T-helper 2 cell treated with Interferon-gamma antibody and Interleukin-4, amounts not matched to agents 100 ng/mL and 5 ng/mL, for 36 hours (primary cell): ENCODE measurements around the gene LACTB. TPM values are rescaled to one million over a fixed set of nuclear protein-coding genes. Genes with fewer than 3 reads are reported as not detected.

Source experiments
- intact Hi-C: fragments of 100-400 bp; cut with micrococcal nuclease; formaldehyde crosslinking; loops from one replicate; pipeline ENCODE4 v1.15.1; 2023
- total RNA-seq: library from RNA; stranded (reverse); gene quantifications from 2 replicates; pipeline ENCODE4 v1.2.3, GENCODE V29; 2022

The LACTB gene
- total RNA-seq, 1 donor from 2014 or later, result 11.2 TPM

DNA sequence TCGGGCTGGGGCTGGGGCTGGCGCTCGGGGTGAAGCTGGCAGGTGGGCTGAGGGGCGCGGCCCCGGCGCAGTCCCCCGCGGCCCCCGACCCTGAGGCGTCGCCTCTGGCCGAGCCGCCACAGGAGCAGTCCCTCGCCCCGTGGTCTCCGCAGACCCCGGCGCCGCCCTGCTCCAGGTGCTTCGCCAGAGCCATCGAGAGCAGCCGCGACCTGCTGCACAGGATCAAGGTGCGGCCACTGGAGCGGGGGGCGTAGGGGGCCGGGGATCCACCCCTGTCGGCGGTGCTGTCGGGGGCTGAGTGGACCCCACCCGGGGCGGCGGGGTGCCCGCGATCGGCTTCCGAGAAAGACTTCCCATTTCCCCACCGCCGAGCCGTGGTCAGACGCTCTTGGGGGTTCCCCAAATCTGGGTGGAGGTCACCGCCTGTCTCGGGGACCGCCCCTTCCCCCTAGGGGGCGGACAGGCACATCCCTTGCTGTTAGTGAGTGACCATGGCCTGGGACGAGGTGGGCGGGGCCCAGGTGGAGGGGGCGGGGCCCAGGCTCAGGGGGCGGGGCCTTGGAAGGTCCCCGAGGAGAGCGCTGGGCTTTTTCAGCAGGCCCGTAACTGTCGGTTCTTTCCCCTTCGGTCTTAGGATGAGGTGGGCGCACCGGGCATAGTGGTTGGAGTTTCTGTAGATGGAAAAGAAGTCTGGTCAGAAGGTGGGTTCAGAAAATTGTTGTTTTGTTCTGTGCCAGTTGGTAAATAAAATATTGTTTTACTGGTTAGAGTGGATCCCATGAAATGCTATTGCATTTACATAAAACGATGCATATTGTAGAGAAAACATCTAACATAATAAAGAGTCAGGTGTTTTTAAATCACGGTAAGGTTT lies 578 bp downstream of the LACTB start:
- intact Hi-C loops, result loop anchor here (1.0 to 2.0 kb wide), 2 partner anchors 35 to 67 kb away; partner anchors contain the start of genes RAB8B and RPS27L

DNA sequence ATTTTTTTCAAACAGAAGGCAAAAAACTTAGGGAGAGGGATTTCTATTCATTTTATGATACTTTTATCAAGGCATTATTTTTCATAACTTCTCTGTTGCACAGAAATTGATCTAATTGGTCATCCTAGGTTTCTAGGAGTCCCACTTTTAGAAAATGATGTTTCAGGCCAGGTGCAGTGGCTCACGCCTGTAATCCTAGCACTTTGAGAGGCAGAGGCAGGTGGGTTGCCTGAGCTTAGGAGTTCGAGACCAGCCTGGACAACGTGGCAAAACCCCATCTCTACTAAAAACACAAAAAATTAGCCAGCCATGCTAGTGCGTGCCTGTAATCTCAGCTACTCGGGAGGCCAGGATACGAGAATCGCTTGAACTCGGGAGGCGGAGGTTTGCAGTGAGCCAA lies 2.8 kb downstream of the LACTB start:
- intact Hi-C loops, result no loop called here

DNA sequence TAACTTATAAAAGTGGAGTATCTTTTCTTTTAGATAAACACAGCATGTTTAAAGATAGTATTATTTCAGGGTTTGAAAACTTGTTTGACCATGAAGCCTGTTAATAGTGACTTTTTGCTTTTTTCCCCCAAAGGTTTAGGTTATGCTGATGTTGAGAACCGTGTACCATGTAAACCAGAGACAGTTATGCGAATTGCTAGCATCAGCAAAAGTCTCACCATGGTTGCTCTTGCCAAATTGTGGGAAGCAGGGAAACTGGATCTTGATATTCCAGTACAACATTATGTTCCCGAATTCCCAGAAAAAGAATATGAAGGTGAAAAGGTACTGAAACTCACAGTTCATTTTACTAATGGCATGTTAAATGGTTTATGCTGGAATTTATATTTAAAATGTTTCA lies 5.1 kb downstream of the LACTB start:
- intact Hi-C loops, result no loop called here

DNA sequence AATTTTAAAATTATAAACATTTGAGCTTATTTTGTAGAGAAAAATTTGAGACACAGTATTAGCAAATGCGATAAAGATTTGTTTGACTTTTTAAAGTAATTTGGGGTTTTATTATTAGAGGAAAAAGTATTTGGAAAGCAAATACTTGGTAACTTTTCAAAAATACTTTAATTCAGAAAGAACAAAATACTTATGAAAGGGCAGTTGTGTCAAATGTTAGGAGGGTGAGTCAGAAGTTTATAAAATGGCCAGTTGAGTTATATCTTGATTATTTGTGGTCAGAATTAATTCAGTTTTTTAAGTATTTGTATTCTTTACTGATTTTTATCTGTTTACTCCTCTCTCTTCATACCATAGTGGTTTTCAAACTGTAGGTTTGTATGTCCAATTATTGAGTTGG lies 12.1 kb downstream of the LACTB start:
- intact Hi-C loops, result no loop called here

GRCh38 chr15:63134245-63134985 lies 12.8 kb downstream of the LACTB start:
- intact Hi-C loops, result no loop called here

GRCh38 chr15:63135281-63135680 lies 13.6 kb downstream of the LACTB start:
- intact Hi-C loops, result no loop called here

GRCh38 chr15:63135804-63136203 lies 14.1 kb downstream of the LACTB start:
- intact Hi-C loops, result no loop called here

- intact Hi-C loops, result no loop called here
These were observed 15.1 kb downstream of the LACTB start for GRCh38 chr15:63136742-63137141.

- intact Hi-C loops, result no loop called here
These were observed 19.3 kb downstream of the LACTB start for GRCh38 chr15:63140936-63141335.

DNA sequence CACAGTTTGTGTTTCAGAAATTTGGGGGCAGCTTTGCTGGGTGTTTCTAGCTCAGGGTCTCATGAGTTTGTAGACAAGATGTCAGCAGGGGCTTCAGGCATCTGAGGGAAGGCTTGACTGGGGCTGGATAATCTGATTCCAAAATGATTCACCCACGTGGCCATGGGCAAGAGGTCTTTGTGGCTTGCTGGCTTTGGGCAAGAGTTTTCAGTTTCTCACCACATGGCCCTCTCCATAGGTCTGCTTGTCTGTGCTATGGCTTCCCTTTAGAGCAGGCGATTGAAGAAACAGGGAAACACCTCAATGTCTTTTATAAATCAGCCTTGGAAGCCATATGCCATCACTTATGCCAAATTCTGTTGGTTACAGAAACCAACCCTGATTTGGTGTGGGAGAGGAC lies 23.8 kb downstream of the LACTB start:
- intact Hi-C loops, result no loop called here

DNA sequence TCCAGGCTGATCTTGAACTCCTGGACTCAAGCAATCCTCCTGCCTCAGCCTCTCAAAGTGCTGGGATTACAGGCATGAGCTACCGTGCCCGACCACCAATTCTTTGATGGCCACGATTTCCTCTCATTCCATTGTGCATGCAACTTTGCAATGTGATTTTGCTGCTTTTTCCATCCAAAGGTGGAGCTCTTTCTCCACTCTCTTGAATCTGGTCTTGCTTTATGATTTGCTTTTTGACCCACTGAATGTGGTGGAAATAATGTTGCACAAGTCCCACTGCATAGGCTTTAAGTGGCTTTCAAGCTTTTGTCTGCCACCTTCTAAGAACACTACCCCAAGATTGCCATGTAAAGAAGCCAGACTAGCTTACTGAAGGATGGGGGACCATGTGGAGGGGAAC lies 25.0 kb downstream of the LACTB start:
- intact Hi-C loops, result no loop called here

GRCh38 chr15:63151665-63152064 lies 30.0 kb downstream of the LACTB start:
- intact Hi-C loops, result no loop called here

GRCh38 chr15:63155486-63155885 lies 33.8 kb downstream of the LACTB start:
- intact Hi-C loops, result loop anchor here (5.0 kb wide), 1 partner anchor 77 kb away; no protein-coding TSS in a partner anchor

- intact Hi-C loops, result loop anchor here (2.0 to 5.0 kb wide), 2 partner anchors 76 to 247 kb away; no protein-coding TSS in a partner anchor
These were observed 34.5 kb downstream of the LACTB start for GRCh38 chr15:63156086-63156710.

- intact Hi-C loops, result loop anchor here (1.0 to 5.0 kb wide), 5 partner anchors 33 to 246 kb away; partner anchors contain the start of genes APH1B and RAB8B
These were observed 35.1 kb downstream of the LACTB start for GRCh38 chr15:63156755-63157117.

DNA sequence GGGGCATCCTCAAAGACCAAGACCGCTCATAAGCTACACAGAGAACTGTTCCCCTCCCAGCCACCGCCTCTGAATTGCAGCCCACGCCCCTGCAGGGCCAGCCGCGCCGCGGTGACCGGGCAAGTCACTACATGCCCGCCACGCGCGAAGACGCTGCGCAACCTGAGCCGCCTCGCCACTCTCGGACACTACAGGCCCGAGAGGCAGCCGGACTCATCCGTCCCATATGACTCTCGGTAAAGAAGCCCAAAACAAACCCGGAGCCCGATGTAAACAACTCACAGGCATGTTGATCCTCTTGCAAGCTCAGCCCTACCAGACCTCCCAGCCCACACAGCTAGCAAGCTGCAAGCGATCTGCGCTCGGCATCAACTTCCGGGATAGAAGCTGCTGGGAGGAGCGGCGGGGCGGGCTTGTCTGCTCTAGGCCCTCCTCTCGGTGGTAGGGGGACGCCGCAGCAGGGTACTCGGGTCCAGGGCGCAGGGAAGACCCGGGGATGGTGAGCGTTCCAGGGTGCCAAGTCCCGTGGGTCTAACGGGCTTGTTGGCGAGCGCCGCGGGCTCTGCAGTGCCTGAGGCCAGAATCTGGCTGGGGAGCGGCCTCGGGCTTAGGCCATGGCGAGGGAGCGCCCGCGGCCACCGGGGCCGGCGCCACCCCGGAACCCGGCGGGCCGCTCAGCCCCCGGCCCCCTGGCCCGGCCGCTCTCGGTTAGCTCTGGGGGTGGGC lies 35.6 kb downstream of the LACTB start, which contains the start of gene RPS27L:
TSS of gene RPS27L (minus strand) at position 360 of the 726 bp plus-strand sequence. CDS start at position 288, 72 bp downstream.
- intact Hi-C loops, result loop anchor here (1.0 to 5.0 kb wide), 5 partner anchors 32 to 246 kb away; partner anchors contain the start of genes APH1B and RAB8B

GRCh38 chr15:63157891-63158431 lies 36.3 kb downstream of the LACTB start:
- intact Hi-C loops, result loop anchor here (1.0 to 5.0 kb wide), 5 partner anchors 31 to 245 kb away; partner anchors contain the start of genes APH1B and RAB8B

DNA sequence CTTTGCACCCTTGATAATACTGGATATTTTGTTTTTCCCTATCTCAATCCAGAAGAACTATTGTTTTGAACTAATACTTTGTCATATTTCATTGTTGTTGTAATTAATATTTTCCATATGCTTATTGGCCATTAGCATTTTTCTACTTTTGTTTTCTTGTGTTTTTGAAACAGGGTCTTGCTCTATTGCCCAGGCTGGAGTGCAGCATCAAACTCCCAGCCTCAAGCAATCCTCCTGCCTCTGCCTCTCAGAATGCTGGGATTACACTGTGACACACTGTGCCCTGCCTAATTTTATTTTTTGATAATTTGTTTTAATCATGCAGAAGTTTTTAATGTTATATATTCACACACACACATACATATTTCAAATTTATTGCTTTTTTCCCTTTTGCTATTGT lies 39.0 kb downstream of the LACTB start:
- intact Hi-C loops, result no loop called here

DNA sequence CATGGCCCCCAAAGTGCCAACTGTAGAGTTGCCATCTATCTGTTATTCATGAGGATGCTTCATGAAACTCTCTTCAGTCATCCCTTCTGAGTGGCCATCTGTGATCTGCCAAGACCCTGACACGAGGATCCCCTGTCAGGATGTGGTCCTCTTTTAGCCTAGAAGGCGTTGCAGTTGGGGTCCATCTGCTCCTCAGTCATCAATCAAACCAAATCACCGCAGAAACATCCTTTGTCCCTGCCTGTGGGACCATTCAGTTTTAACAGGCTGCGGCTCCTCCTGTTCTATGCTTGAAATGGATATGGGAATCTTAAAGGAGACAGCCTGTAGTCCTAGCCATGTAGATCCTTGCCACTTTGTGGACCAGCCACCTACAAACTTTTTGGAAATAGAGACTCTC lies 41.6 kb downstream of the LACTB start:
- intact Hi-C loops, result no loop called here

GRCh38 chr15:63165166-63165859 lies 43.7 kb downstream of the LACTB start:
- intact Hi-C loops, result no loop called here
